ENCODE data around the gene KCNK16. TPM values are rescaled to one million over a fixed set of nuclear protein-coding genes. Genes with fewer than 3 reads are reported as not detected.

The KCNK16 gene
- total RNA-seq, 2 donors from 2014 or later = not detected

GRCh38 chr6:39341352-39341751 lies 18.9 kb upstream of the KCNK16 start:
- peaks cover 0 to 22% of the 10 kb centered on the region in 2 donors for H3K4me1 ChIP-seq
- no peaks in the 10 kb centered on the region for H3K9me3 ChIP-seq
- no peak for TF ChIP-seq CTCF (IDR thresholded peaks at IDR 0.05)
- no peaks in the 10 kb centered on the region for H3K27me3 ChIP-seq
- H3K27ac ChIP-seq = no peak overlapping the region
- no peak overlapping the region for H3K4me3 ChIP-seq
- no peak for DNase-seq (ENCODE audit: low spot score)
- no peaks in the 10 kb centered on the region for H3K36me3 ChIP-seq

- no peak for TF ChIP-seq CTCF (IDR thresholded peaks at IDR 0.05)
- H3K27me3 ChIP-seq = no peaks in the 10 kb centered on the region
- H3K4me3 ChIP-seq = no peak overlapping the region
- H3K4me1 ChIP-seq = peaks cover 0 to 22% of the 10 kb centered on the region in 2 donors
- no peak for DNase-seq (ENCODE audit: low spot score)
- no peaks in the 10 kb centered on the region for H3K36me3 ChIP-seq
- no peak overlapping the region for H3K27ac ChIP-seq
- no peaks in the 10 kb centered on the region for H3K9me3 ChIP-seq
Measured at GRCh38 chr6:39339868-39340550, 17.5 kb upstream of the KCNK16 start.

GRCh38 chr6:39339096-39339867 lies 16.8 kb upstream of the KCNK16 start:
- H3K4me1 ChIP-seq = peaks cover 0 to 22% of the 10 kb centered on the region in 2 donors
- no peaks in the 10 kb centered on the region for H3K27me3 ChIP-seq
- H3K4me3 ChIP-seq = no peak overlapping the region
- no peaks in the 10 kb centered on the region for H3K36me3 ChIP-seq
- no peak for DNase-seq (ENCODE audit: low spot score)
- H3K27ac ChIP-seq = no peak overlapping the region
- H3K9me3 ChIP-seq = no peaks in the 10 kb centered on the region
- TF ChIP-seq CTCF (IDR thresholded peaks at IDR 0.05) = no peak

- H3K4me1 ChIP-seq = peaks cover 0 to 18% of the 10 kb centered on the region in 2 donors
- H3K9me3 ChIP-seq = no peaks in the 10 kb centered on the region
- no peaks in the 10 kb centered on the region for H3K36me3 ChIP-seq
- H3K27ac ChIP-seq = no peak overlapping the region
- H3K4me3 ChIP-seq = no peak overlapping the region
- no peaks in the 10 kb centered on the region for H3K27me3 ChIP-seq
- no peak for DNase-seq (ENCODE audit: low spot score)
- no peak for TF ChIP-seq CTCF (IDR thresholded peaks at IDR 0.05)
Measured at GRCh38 chr6:39338397-39338796, 15.9 kb upstream of the KCNK16 start.

GRCh38 chr6:39335780-39336545 lies 13.5 kb upstream of the KCNK16 start:
- Histone ChIP-seq H3K9me3 (no peaks in the 10 kb centered on the region), H3K36me3 (no peaks in the 10 kb centered on the region), H3K27me3 (no peaks in the 10 kb centered on the region), H3K27ac (no peak overlapping the region), H3K4me3 (no peak overlapping the region), H3K4me1 (peaks cover 0 to 15% of the 10 kb centered on the region in 2 donors)
- no peak for TF ChIP-seq CTCF (IDR thresholded peaks at IDR 0.05)
- DNase-seq (ENCODE audit: low spot score) = no peak
